Measurements from ENCODE around the gene BAX.

The BAX gene

DNA sequence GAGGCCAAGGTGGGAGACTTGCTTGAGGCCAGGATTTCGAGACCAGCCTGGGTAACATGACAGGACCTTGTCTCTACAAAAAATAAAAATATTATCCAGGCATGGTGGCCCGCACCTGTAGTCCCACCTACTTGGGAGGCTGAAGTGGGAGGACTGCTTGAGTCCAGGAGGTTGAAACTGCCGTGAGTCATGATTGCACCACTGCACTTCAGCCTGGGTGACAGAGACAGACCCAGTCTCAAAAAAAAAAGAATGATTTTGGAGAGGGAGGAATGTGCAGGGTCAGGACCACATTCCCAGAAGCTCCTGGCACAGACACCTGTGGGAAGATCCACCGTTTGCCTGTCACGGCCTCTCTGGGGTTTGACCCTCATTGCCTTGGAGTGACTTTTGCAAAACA lies 9.3 kb upstream of the BAX start:
- TF ChIP-seq, protein P1, sequence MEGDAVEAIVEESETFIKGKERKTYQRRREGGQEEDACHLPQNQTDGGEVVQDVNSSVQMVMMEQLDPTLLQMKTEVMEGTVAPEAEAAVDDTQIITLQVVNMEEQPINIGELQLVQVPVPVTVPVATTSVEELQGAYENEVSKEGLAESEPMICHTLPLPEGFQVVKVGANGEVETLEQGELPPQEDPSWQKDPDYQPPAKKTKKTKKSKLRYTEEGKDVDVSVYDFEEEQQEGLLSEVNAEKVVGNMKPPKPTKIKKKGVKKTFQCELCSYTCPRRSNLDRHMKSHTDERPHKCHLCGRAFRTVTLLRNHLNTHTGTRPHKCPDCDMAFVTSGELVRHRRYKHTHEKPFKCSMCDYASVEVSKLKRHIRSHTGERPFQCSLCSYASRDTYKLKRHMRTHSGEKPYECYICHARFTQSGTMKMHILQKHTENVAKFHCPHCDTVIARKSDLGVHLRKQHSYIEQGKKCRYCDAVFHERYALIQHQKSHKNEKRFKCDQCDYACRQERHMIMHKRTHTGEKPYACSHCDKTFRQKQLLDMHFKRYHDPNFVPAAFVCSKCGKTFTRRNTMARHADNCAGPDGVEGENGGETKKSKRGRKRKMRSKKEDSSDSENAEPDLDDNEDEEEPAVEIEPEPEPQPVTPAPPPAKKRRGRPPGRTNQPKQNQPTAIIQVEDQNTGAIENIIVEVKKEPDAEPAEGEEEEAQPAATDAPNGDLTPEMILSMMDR (IDR thresholded peaks at IDR 0.05; ENCODE audit: low read depth, low read length, missing control alignments): no peak
- in situ Hi-C loops (cut with HindIII; ENCODE audit: low sequenced_read_pairs): no loop called here

DNA sequence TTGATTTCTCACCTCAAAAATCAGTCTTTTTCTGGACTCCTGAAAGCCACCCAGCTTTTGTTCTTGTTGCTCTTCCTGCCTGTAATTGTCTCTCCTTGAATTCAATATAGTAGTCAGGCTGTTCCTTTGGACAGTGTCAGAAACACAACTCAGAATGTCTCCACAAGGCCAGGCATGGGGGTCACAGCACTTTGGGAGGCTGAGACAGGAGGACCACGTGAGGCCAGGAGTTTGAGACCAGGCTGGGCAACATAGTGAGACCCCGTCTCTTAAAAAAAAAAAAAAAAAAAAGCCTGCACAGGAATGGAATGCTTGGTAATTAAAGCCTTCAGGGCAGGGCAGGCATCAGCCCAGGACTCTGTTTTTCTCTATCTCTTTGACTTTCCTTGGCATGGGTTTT lies 8.9 kb upstream of the BAX start:
- TF ChIP-seq, protein P1 (IDR thresholded peaks at IDR 0.05; ENCODE audit: low read depth, low read length, missing control alignments): no peak
- in situ Hi-C loops (cut with HindIII; ENCODE audit: low sequenced_read_pairs): no loop called here
- no peak for DNase-seq (ENCODE audit: low read depth)
- no peak overlapping the region for H3K4me3 ChIP-seq (ENCODE audit: low read depth, low read length)

More for the DNA sequence above, 9.3 kb upstream of the BAX start:
- no peak for DNase-seq (ENCODE audit: low read depth)
- no peak overlapping the region for H3K4me3 ChIP-seq (ENCODE audit: low read depth, low read length)

GRCh38 chr19:48946463-48947257 lies 8.0 kb upstream of the BAX start:
- TF ChIP-seq, protein P1 (IDR thresholded peaks at IDR 0.05; ENCODE audit: low read depth, low read length, missing control alignments): no peak
- DNase-seq (ENCODE audit: low read depth): no peak
- in situ Hi-C loops (cut with HindIII; ENCODE audit: low sequenced_read_pairs): no loop called here
- H3K4me3 ChIP-seq (ENCODE audit: low read depth, low read length): no peak overlapping the region

GRCh38 chr19:48947258-48947542 lies 7.5 kb upstream of the BAX start:
- TF ChIP-seq, protein P1 (IDR thresholded peaks at IDR 0.05; ENCODE audit: low read depth, low read length, missing control alignments): no peak
- DNase-seq (ENCODE audit: low read depth): no peak
- H3K4me3 ChIP-seq (ENCODE audit: low read depth, low read length): no peak overlapping the region
- in situ Hi-C loops (cut with HindIII; ENCODE audit: low sequenced_read_pairs): no loop called here

GRCh38 chr19:48950159-48950558 lies 4.5 kb upstream of the BAX start:
- DNase-seq (ENCODE audit: low read depth): no peak
- no peak overlapping the region for H3K4me3 ChIP-seq (ENCODE audit: low read depth, low read length)
- TF ChIP-seq, protein P1 (IDR thresholded peaks at IDR 0.05; ENCODE audit: low read depth, low read length, missing control alignments): no peak
- in situ Hi-C loops (cut with HindIII; ENCODE audit: low sequenced_read_pairs): no loop called here

- DNase-seq (ENCODE audit: low read depth): no peak
- no peak overlapping the region for H3K4me3 ChIP-seq (ENCODE audit: low read depth, low read length)
- in situ Hi-C loops (cut with HindIII; ENCODE audit: low sequenced_read_pairs): no loop called here
- TF ChIP-seq, protein P1 (IDR thresholded peaks at IDR 0.05; ENCODE audit: low read depth, low read length, missing control alignments): no peak
Observed at GRCh38 chr19:48950830-48951519, 3.7 kb upstream of the BAX start.
